ENCODE data around the gene BRD1.

BRD1 gene

DNA sequence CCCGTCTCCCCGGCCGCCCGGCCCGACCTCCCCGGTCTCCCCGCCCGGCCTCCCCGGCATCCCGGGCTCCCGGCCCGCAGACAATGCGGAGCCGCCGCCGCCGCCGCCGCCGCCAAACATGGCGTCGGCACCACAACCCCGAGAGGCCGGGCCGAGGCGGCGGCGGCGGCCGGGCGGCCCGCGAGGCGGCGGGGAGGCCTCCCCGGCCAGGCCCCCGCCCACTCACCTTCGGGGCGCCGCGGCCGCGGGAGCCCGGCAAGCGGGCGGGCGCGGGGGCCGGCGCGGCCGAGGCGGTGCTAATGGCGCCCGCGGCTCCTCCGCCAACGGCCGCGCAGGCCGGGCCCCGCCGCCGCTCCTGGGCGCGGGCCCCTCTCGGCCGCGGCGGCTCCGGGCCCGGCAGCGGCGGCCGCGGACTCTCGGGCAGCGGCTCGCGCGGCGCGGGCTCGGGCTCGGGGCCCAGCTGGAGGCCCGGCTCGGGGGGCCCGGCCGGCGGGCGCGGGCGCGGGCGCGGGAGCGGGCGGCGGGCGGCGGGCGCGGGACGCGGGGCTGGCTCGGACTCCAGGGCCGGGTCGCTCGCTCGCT, 311 bp downstream of the BRD1 start:
- DNase-seq (ENCODE audit: extremely low spot score), result peak; percentile 40
- TF ChIP-seq SUZ12 (IDR thresholded peaks at IDR 0.05) (no peak), ELF4 (IDR thresholded peaks at IDR 0.05) (no peak)
- CTCF ChIA-PET, result no interaction called here

DNA sequence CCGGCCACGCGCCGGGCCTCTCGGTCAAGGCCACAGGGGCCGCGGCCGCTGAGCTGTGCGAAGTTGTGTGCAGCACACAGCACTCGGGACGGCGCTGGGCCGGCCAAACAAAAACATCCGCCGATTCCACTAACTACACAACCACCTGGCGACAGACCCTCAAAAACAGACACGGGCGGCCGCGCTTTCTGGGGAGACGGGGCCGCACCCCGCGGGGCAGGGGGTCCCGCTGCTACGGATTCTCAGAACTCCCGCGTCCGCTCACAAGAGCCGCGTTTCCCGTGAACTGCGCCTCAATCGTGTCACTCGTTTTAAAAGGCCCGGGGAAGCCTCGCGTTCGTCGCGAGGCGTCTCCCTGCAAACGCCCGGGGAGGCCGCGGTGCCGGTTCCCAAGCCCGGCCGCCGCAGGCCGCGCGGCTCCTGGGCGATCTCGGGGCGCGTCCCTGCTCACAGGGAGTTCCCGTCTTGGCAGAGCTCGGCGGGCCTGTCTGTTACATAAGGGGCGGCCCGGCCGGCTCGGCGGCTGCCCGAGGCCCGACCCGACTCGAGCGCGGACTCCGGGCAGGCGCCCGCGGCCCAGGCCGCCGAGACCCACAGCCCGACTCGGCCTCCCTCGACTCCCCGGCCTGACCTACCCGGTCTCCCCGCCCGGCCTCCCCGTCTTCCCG, 936 bp downstream of the BRD1 start:
- peak; percentile 64 for TF ChIP-seq L3MBTL2 (conservative IDR thresholded peaks at IDR 0.05)
- no peak for TF ChIP-seq LEF1 (IDR thresholded peaks at IDR 0.05; ENCODE audit: borderline replicate concordance)
- ChIA-PET POLR2A (interaction anchor here (1.3 to 1.6 kb wide), 2 partner anchors 13 to 28 kb away, joined by 5 to 9 read pairs; no protein-coding TSS in a partner anchor), CTCF (no interaction called here)
- DNase-seq (ENCODE audit: extremely low spot score), result peak; percentile 32

More for the DNA sequence above, 311 bp downstream of the BRD1 start:
- POLR2A ChIA-PET, result interaction anchor here (1.6 kb wide), 1 partner anchor 28 kb away, joined by 5 read pairs; no protein-coding TSS in a partner anchor

DNA sequence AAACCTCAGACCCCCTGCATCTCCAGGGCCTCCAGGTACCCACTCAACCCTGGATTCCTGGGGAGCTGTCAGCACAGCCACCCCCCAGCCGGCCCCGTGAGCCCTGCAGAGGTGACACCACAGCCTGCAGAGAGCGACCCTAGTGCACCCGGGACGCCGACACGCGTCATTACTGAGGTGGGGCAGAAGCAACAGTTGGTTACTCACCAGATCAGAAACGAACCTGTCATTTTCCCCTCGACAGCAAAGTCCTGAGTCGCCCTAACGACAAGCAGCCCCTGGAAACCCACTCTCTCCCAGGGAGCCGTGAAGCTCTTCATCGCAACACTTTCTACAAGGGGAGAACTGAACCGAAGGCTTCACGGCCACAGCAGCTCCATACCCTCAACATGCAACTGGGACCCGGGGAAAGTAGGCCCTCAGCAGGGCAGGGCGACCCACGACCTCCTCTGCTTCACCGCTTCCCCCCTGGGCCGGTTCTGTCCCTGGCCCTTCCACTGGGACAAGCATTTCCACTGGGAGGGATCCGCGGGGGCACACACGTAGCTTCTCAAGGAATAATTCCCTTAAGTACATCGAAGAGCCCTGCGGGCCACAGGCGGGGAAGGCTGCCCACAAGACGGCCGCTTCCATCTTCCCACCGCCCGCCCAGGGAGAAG, 1.6 kb downstream of the BRD1 start:
- POLR2A ChIA-PET, result interaction anchor here (0.8 to 1.6 kb wide), 4 partner anchors 9 to 29 kb away, joined by 3 to 9 read pairs (median 4); no protein-coding TSS in a partner anchor
- no peak for DNase-seq (ENCODE audit: extremely low spot score)
- CTCF ChIA-PET, result no interaction called here
- TF ChIP-seq FOXA1 (IDR thresholded peaks at IDR 0.05), result no peak
- TF ChIP-seq HDGF (IDR thresholded peaks at IDR 0.05; ENCODE audit: borderline replicate concordance), result no peak
- TF ChIP-seq, protein P1, sequence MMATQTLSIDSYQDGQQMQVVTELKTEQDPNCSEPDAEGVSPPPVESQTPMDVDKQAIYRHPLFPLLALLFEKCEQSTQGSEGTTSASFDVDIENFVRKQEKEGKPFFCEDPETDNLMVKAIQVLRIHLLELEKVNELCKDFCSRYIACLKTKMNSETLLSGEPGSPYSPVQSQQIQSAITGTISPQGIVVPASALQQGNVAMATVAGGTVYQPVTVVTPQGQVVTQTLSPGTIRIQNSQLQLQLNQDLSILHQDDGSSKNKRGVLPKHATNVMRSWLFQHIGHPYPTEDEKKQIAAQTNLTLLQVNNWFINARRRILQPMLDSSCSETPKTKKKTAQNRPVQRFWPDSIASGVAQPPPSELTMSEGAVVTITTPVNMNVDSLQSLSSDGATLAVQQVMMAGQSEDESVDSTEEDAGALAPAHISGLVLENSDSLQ (IDR thresholded peaks at IDR 0.05), result no peak
- no peak for TF ChIP-seq LEF1 (IDR thresholded peaks at IDR 0.05; ENCODE audit: borderline replicate concordance)
- no peak for TF ChIP-seq SP1 (IDR thresholded peaks at IDR 0.05)
- TF ChIP-seq ELF4 (IDR thresholded peaks at IDR 0.05), result no peak
- TF ChIP-seq TARDBP (IDR thresholded peaks at IDR 0.05), result no peak
- TF ChIP-seq FOXK2 (IDR thresholded peaks at IDR 0.05), result no peak
- TF ChIP-seq CTBP1 (IDR thresholded peaks at IDR 0.05; ENCODE audit: borderline replicate concordance), result no peak
- no peak for TF ChIP-seq ZNF384 (IDR thresholded peaks at IDR 0.05)
- TF ChIP-seq BHLHE40 (IDR thresholded peaks at IDR 0.05; ENCODE audit: borderline replicate concordance), result no peak
- TF ChIP-seq NFRKB (IDR thresholded peaks at IDR 0.05), result no peak
- no peak for TF ChIP-seq ARNT (IDR thresholded peaks at IDR 0.05)
- no peak for TF ChIP-seq L3MBTL2 (conservative IDR thresholded peaks at IDR 0.05)
- TF ChIP-seq FOXM1 (IDR thresholded peaks at IDR 0.05; ENCODE audit: borderline replicate concordance), result no peak
- no peak for TF ChIP-seq SUZ12 (IDR thresholded peaks at IDR 0.05)

DNA sequence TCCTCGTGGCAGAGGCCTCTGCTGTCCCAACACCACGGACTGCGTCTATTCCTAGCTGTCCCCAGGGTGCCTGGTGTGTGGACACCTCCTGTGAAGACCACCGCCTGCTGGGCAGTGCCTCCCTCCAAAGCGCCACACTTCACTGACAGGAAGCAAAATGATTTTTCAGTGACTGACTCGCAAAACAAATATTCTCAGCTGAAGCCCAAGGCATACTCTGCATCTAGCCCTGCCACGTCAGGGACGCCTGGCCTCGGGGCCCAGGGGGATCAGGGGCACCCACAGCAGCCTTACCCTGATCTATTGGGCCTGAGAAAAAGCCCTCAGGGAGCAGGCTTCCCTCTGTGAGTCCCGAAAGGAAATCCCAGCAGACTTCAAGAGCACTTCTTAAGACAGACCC, 2.2 kb downstream of the BRD1 start:
- POLR2A ChIA-PET, result interaction anchor here (0.8 to 1.3 kb wide), 3 partner anchors 10 to 18 kb away, joined by 3 to 9 read pairs (median 4); no protein-coding TSS in a partner anchor
- no peak for DNase-seq (ENCODE audit: extremely low spot score)
- TF ChIP-seq ARNT (IDR thresholded peaks at IDR 0.05), result no peak
- TF ChIP-seq HDGF (IDR thresholded peaks at IDR 0.05; ENCODE audit: borderline replicate concordance), result no peak
- no peak for TF ChIP-seq CTBP1 (IDR thresholded peaks at IDR 0.05; ENCODE audit: borderline replicate concordance)
- TF ChIP-seq L3MBTL2 (conservative IDR thresholded peaks at IDR 0.05), result no peak
- TF ChIP-seq ELF4 (IDR thresholded peaks at IDR 0.05), result no peak
- TF ChIP-seq ZNF384 (IDR thresholded peaks at IDR 0.05), result no peak
- no peak for TF ChIP-seq LEF1 (IDR thresholded peaks at IDR 0.05; ENCODE audit: borderline replicate concordance)
- no peak for TF ChIP-seq TARDBP (IDR thresholded peaks at IDR 0.05)
- TF ChIP-seq FOXK2 (IDR thresholded peaks at IDR 0.05), result no peak
- CTCF ChIA-PET, result no interaction called here

DNA sequence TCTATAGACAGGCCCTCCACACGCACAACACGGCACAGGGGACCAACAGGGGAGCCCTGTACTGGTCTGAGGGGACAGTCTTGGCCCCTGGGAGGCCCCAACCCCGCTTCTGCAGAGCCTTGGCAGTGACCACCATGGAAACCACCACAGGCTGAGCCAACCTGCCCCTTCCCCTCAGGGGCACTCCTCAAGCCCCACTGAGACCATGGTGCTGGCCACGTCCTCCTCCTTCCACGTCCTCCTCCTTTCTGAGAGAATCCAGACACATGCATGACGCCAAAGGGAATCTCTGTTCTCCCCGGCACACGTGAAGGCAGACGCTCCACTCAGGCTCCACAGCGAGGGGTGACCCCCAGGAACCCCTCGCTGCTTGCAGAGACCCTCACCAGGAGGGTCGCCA, 2.7 kb downstream of the BRD1 start:
- POLR2A ChIA-PET, result interaction anchor here (1.3 kb wide), 1 partner anchor 10 kb away, joined by 3 read pairs; no protein-coding TSS in a partner anchor
- CTCF ChIA-PET, result no interaction called here
- no peak for DNase-seq (ENCODE audit: extremely low spot score)
- no peak for TF ChIP-seq FOXK2 (IDR thresholded peaks at IDR 0.05)
- no peak for TF ChIP-seq ARNT (IDR thresholded peaks at IDR 0.05)
- TF ChIP-seq ZNF384 (IDR thresholded peaks at IDR 0.05), result no peak
- no peak for TF ChIP-seq LEF1 (IDR thresholded peaks at IDR 0.05; ENCODE audit: borderline replicate concordance)
- TF ChIP-seq TARDBP (IDR thresholded peaks at IDR 0.05), result no peak
- TF ChIP-seq FOXM1 (IDR thresholded peaks at IDR 0.05; ENCODE audit: borderline replicate concordance), result no peak
- TF ChIP-seq, protein P1 (IDR thresholded peaks at IDR 0.05), result no peak
- TF ChIP-seq ELF4 (IDR thresholded peaks at IDR 0.05), result no peak
- no peak for TF ChIP-seq SP1 (IDR thresholded peaks at IDR 0.05)
- no peak for TF ChIP-seq SUZ12 (IDR thresholded peaks at IDR 0.05)
- no peak for TF ChIP-seq BHLHE40 (IDR thresholded peaks at IDR 0.05; ENCODE audit: borderline replicate concordance)
- no peak for TF ChIP-seq HDGF (IDR thresholded peaks at IDR 0.05; ENCODE audit: borderline replicate concordance)
- TF ChIP-seq CTBP1 (IDR thresholded peaks at IDR 0.05; ENCODE audit: borderline replicate concordance), result no peak
- no peak for TF ChIP-seq FOXA1 (IDR thresholded peaks at IDR 0.05)
- TF ChIP-seq L3MBTL2 (conservative IDR thresholded peaks at IDR 0.05), result no peak
- TF ChIP-seq NFRKB (IDR thresholded peaks at IDR 0.05), result no peak

DNA sequence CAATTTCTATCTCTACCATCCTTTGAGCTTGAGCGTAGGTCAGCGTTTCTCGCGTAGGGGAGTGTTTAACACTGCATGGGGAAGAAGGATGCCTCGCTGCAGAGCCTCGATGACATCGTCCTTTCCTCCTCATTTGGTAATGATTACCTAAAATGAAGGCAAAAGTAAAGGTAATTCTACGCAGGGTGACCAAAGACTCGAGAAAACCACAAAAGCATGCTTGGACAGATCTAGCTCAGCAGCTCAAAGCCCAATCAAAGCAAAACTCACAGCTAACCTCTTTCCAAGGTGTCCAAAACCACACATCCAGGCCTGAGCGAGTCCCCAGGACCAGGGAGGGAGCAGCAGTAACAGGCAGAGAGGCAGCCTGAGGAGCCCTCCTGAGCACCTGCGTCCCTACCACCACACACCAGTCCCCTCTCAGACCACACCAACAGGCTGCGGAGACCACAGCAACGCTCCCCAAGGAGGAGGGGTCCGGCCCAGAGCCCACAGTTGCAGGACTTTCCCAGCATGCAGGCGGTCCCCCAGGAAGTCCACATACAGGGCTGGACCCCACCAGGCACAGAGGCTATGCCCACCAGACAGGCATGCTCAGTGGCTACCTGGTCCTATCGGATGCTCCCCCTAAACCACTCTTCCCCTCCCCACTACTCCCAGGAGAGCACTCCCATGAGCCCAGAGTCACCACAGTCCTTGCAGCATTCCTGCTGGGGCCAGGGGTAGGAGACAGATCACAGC, 3.3 kb downstream of the BRD1 start:
- TF ChIP-seq BHLHE40 (IDR thresholded peaks at IDR 0.05; ENCODE audit: borderline replicate concordance) (no peak), FOXK2 (IDR thresholded peaks at IDR 0.05) (no peak), L3MBTL2 (conservative IDR thresholded peaks at IDR 0.05) (no peak), LEF1 (IDR thresholded peaks at IDR 0.05; ENCODE audit: borderline replicate concordance) (no peak), ELF4 (IDR thresholded peaks at IDR 0.05) (no peak), TARDBP (IDR thresholded peaks at IDR 0.05) (no peak), FOXM1 (IDR thresholded peaks at IDR 0.05; ENCODE audit: borderline replicate concordance) (no peak), SP1 (IDR thresholded peaks at IDR 0.05) (no peak), FOXA1 (IDR thresholded peaks at IDR 0.05) (no peak), SUZ12 (IDR thresholded peaks at IDR 0.05) (no peak), CTBP1 (IDR thresholded peaks at IDR 0.05; ENCODE audit: borderline replicate concordance) (no peak), NFRKB (IDR thresholded peaks at IDR 0.05) (no peak), ZNF384 (IDR thresholded peaks at IDR 0.05) (no peak), ARNT (IDR thresholded peaks at IDR 0.05) (no peak)
- TF ChIP-seq, protein P1 (IDR thresholded peaks at IDR 0.05), result no peak
- ChIA-PET CTCF (no interaction called here), POLR2A (no interaction called here)
- DNase-seq (ENCODE audit: extremely low spot score), result no peak
